ENCODE results near the gene ASXL1.
A peak's percentile ranks its signal among the peaks of the same experiment; 100 is the strongest.

The ASXL1 gene

GRCh38 chr20:32477594-32478512 lies 119.7 kb downstream of the ASXL1 start:
- peaks cover 74% of the 10 kb centered on the region for H3K4me1 ChIP-seq (ENCODE audit: control insufficient read depth, insufficient read depth, low read length, poor library complexity, severe bottlenecking)
- 93 to 100% methylated on average over 5 to 9 of the region's 11 CpGs for WGBS, 2 experiments (ENCODE audit: insufficient coverage in 2 of 2)
- peak overlapping the region; percentile 97 for H3K27ac ChIP-seq (ENCODE audit: low read depth, low read length, severe bottlenecking)
- no peaks in the 10 kb centered on the region for H3K9me3 ChIP-seq (ENCODE audit: control insufficient read depth, low read length)
- H3K4me3 ChIP-seq (ENCODE audit: extremely low read depth, insufficient read depth, low read length, poor library complexity, severe bottlenecking) = no peak overlapping the region
- H3K36me3 ChIP-seq (ENCODE audit: control insufficient read depth, insufficient read depth, low read length) = peaks cover 21% of the 10 kb centered on the region

- no peak overlapping the region for H3K27ac ChIP-seq (ENCODE audit: low read depth, low read length, severe bottlenecking)
- no peak overlapping the region for H3K4me3 ChIP-seq (ENCODE audit: extremely low read depth, insufficient read depth, low read length, poor library complexity, severe bottlenecking)
- peaks cover 68% of the 10 kb centered on the region for H3K4me1 ChIP-seq (ENCODE audit: control insufficient read depth, insufficient read depth, low read length, poor library complexity, severe bottlenecking)
- WGBS, 2 experiments (ENCODE audit: insufficient coverage in 2 of 2) = 93 to 94% methylated on average over 6 to 7 of the region's 7 CpGs
- H3K36me3 ChIP-seq (ENCODE audit: control insufficient read depth, insufficient read depth, low read length) = peaks cover 14% of the 10 kb centered on the region
- H3K9me3 ChIP-seq (ENCODE audit: control insufficient read depth, low read length) = no peaks in the 10 kb centered on the region
These were observed 120.4 kb downstream of the ASXL1 start for GRCh38 chr20:32478576-32478975.

GRCh38 chr20:32479012-32479411 lies 120.9 kb downstream of the ASXL1 start:
- WGBS, 2 experiments (ENCODE audit: insufficient coverage in 2 of 2) = 100% methylated on average over 2 to 4 of the region's 5 CpGs
- H3K36me3 ChIP-seq (ENCODE audit: control insufficient read depth, insufficient read depth, low read length) = peaks cover 10% of the 10 kb centered on the region
- no peaks in the 10 kb centered on the region for H3K9me3 ChIP-seq (ENCODE audit: control insufficient read depth, low read length)
- H3K4me1 ChIP-seq (ENCODE audit: control insufficient read depth, insufficient read depth, low read length, poor library complexity, severe bottlenecking) = peaks cover 64% of the 10 kb centered on the region
- H3K4me3 ChIP-seq (ENCODE audit: extremely low read depth, insufficient read depth, low read length, poor library complexity, severe bottlenecking) = no peak overlapping the region
- H3K27ac ChIP-seq (ENCODE audit: low read depth, low read length, severe bottlenecking) = no peak overlapping the region

- WGBS, 2 experiments (ENCODE audit: insufficient coverage in 2 of 2) = 86% methylated on average over 2 of the region's 2 CpGs; no CpG with 5 or more reads in 1 of the 2 experiments
- Histone ChIP-seq H3K4me3 (ENCODE audit: extremely low read depth, insufficient read depth, low read length, poor library complexity, severe bottlenecking) (no peak overlapping the region), H3K9me3 (ENCODE audit: control insufficient read depth, low read length) (no peaks in the 10 kb centered on the region), H3K4me1 (ENCODE audit: control insufficient read depth, insufficient read depth, low read length, poor library complexity, severe bottlenecking) (peaks cover 57% of the 10 kb centered on the region), H3K36me3 (ENCODE audit: control insufficient read depth, insufficient read depth, low read length) (peaks cover 3% of the 10 kb centered on the region), H3K27ac (ENCODE audit: low read depth, low read length, severe bottlenecking) (no peak overlapping the region)
These were observed 121.6 kb downstream of the ASXL1 start for GRCh38 chr20:32479697-32480171.

- peak overlapping the region; percentile 10 for H3K27ac ChIP-seq (ENCODE audit: low read depth, low read length, severe bottlenecking)
These were observed 122.5 kb downstream of the ASXL1 start for GRCh38 chr20:32480371-32481241.

GRCh38 chr20:32481311-32482142 lies 123.4 kb downstream of the ASXL1 start:
- Histone ChIP-seq H3K4me1 (ENCODE audit: control insufficient read depth, insufficient read depth, low read length, poor library complexity, severe bottlenecking) (peaks cover 44% of the 10 kb centered on the region), H3K4me3 (ENCODE audit: extremely low read depth, insufficient read depth, low read length, poor library complexity, severe bottlenecking) (peak overlapping the region; percentile 84), H3K9me3 (ENCODE audit: control insufficient read depth, low read length) (no peaks in the 10 kb centered on the region), H3K36me3 (ENCODE audit: control insufficient read depth, insufficient read depth, low read length) (peaks cover 3% of the 10 kb centered on the region), H3K27ac (ENCODE audit: low read depth, low read length, severe bottlenecking) (peak overlapping the region; percentile 49)
- 31 to 68% methylated on average over 3 to 8 of the region's 13 CpGs for WGBS, 2 experiments (ENCODE audit: insufficient coverage in 2 of 2)

More at GRCh38 chr20:32480371-32481241, 122.5 kb downstream of the ASXL1 start:
- peak overlapping the region; percentile 84 for H3K4me3 ChIP-seq (ENCODE audit: extremely low read depth, insufficient read depth, low read length, poor library complexity, severe bottlenecking)
- peaks cover 3% of the 10 kb centered on the region for H3K36me3 ChIP-seq (ENCODE audit: control insufficient read depth, insufficient read depth, low read length)
- no peaks in the 10 kb centered on the region for H3K9me3 ChIP-seq (ENCODE audit: control insufficient read depth, low read length)
- H3K4me1 ChIP-seq (ENCODE audit: control insufficient read depth, insufficient read depth, low read length, poor library complexity, severe bottlenecking) = peaks cover 51% of the 10 kb centered on the region
- 89 to 95% methylated on average over 5 to 7 of the region's 12 CpGs for WGBS, 2 experiments (ENCODE audit: insufficient coverage in 2 of 2)

- Histone ChIP-seq H3K27ac (ENCODE audit: low read depth, low read length, severe bottlenecking) (peak overlapping the region; percentile 49), H3K4me1 (ENCODE audit: control insufficient read depth, insufficient read depth, low read length, poor library complexity, severe bottlenecking) (peaks cover 39% of the 10 kb centered on the region), H3K36me3 (ENCODE audit: control insufficient read depth, insufficient read depth, low read length) (peaks cover 3% of the 10 kb centered on the region), H3K9me3 (ENCODE audit: control insufficient read depth, low read length) (no peaks in the 10 kb centered on the region), H3K4me3 (ENCODE audit: extremely low read depth, insufficient read depth, low read length, poor library complexity, severe bottlenecking) (peak overlapping the region; percentile 84)
- 1 to 9% methylated on average over 6 to 9 of the region's 9 CpGs for WGBS, 2 experiments (ENCODE audit: insufficient coverage in 2 of 2)
These were observed 124.0 kb downstream of the ASXL1 start for GRCh38 chr20:32482143-32482441.

- peaks cover 3% of the 10 kb centered on the region for H3K36me3 ChIP-seq (ENCODE audit: control insufficient read depth, insufficient read depth, low read length)
- H3K4me1 ChIP-seq (ENCODE audit: control insufficient read depth, insufficient read depth, low read length, poor library complexity, severe bottlenecking) = peaks cover 37% of the 10 kb centered on the region
- peak overlapping the region; percentile 84 for H3K4me3 ChIP-seq (ENCODE audit: extremely low read depth, insufficient read depth, low read length, poor library complexity, severe bottlenecking)
- 0% methylated on average over 33 to 52 of the region's 82 CpGs for WGBS, 2 experiments (ENCODE audit: insufficient coverage in 2 of 2)
- H3K9me3 ChIP-seq (ENCODE audit: control insufficient read depth, low read length) = no peaks in the 10 kb centered on the region
- H3K27ac ChIP-seq (ENCODE audit: low read depth, low read length, severe bottlenecking) = peak overlapping the region; percentile 49
These were observed 124.5 kb downstream of the ASXL1 start for GRCh38 chr20:32482442-32483261.

GRCh38 chr20:32483351-32484224 lies 125.5 kb downstream of the ASXL1 start:
- H3K27ac ChIP-seq (ENCODE audit: low read depth, low read length, severe bottlenecking) = peak overlapping the region; percentile 87
- peaks cover 3% of the 10 kb centered on the region for H3K36me3 ChIP-seq (ENCODE audit: control insufficient read depth, insufficient read depth, low read length)
- peak overlapping the region; percentile 84 for H3K4me3 ChIP-seq (ENCODE audit: extremely low read depth, insufficient read depth, low read length, poor library complexity, severe bottlenecking)
- H3K9me3 ChIP-seq (ENCODE audit: control insufficient read depth, low read length) = no peaks in the 10 kb centered on the region
- peaks cover 34% of the 10 kb centered on the region for H3K4me1 ChIP-seq (ENCODE audit: control insufficient read depth, insufficient read depth, low read length, poor library complexity, severe bottlenecking)
- 1% methylated on average over 26 to 46 of the region's 79 CpGs for WGBS, 2 experiments (ENCODE audit: insufficient coverage in 2 of 2)
